Trophoblast cell (in vitro differentiated cells and primary cell): ENCODE measurements around the gene CPSF4.

Experiments used
- DNase-seq, 2 donors: peaks; one replicate each; pipeline ENCODE4 v3.0.0-alpha.2; 2016
- H2AFZ ChIP-seq: 2 replicates; pipeline ENCODE4 v1.6.1; 2013; ENCODE audit warnings: low read length, moderate library complexity, mild to moderate bottlenecking; ENCODE audit not compliant: insufficient read depth, poor library complexity
- H2AK5ac ChIP-seq: 2 replicates; pipeline ENCODE4 v1.6.1; 2013; ENCODE audit warnings: mild to moderate bottlenecking, low read length
- H2BK120ac ChIP-seq: 2 replicates; pipeline ENCODE4 v1.6.1; 2013; ENCODE audit warnings: low read length, mild to moderate bottlenecking, moderate library complexity; ENCODE audit not compliant: insufficient read depth, poor library complexity
- H2BK12ac ChIP-seq: 2 replicates; pipeline ENCODE4 v1.6.1; 2013; ENCODE audit warnings: mild to moderate bottlenecking, low read length, moderate library complexity
- H2BK5ac ChIP-seq: 2 replicates; pipeline ENCODE4 v1.6.1; 2013; ENCODE audit warnings: low read length, low read depth, moderate library complexity, mild to moderate bottlenecking; ENCODE audit not compliant: poor library complexity
- H3K14ac ChIP-seq: 2 replicates; pipeline ENCODE4 v1.6.1; 2013; ENCODE audit warnings: mild to moderate bottlenecking, low read length
- H3K18ac ChIP-seq: 2 replicates; pipeline ENCODE4 v1.6.1; 2013; ENCODE audit warnings: mild to moderate bottlenecking, low read length
- H3K23ac ChIP-seq: 2 replicates; pipeline ENCODE4 v1.6.1; 2013; ENCODE audit warnings: low read length
- H3K27ac ChIP-seq: 2 replicates; pipeline ENCODE4 v1.5.1; 2013; ENCODE audit warnings: low read depth, mild to moderate bottlenecking, inconsistent platforms, low read length, moderate library complexity
- H3K27me3 ChIP-seq: 2 replicates; pipeline ENCODE4 v1.6.1; 2013; ENCODE audit warnings: inconsistent platforms, mild to moderate bottlenecking, low read length, moderate library complexity; ENCODE audit not compliant: insufficient read depth
- H3K36me3 ChIP-seq, 2 experiments: 1 replicate in 1 of 2; 2 replicates in 1 of 2; pipeline ENCODE4 v1.6.1; 2013; ENCODE audit warnings: low read length in 2 of 2, mild to moderate bottlenecking in 2 of 2, moderate library complexity in 1 of 2; ENCODE audit not compliant: insufficient read depth in 2 of 2, control insufficient read depth in 1 of 2
- H3K4ac ChIP-seq: 2 replicates; pipeline ENCODE4 v1.6.1; 2013; ENCODE audit warnings: low read depth, mild to moderate bottlenecking, low read length, moderate library complexity
- H3K4me1 ChIP-seq, 2 experiments: 1 replicate in 1 of 2; 2 replicates in 1 of 2; pipeline ENCODE4 v1.6.1; 2013; ENCODE audit warnings: low read length in 2 of 2, mild to moderate bottlenecking in 2 of 2, moderate library complexity in 1 of 2; ENCODE audit not compliant: insufficient read depth in 2 of 2, control insufficient read depth in 1 of 2
- H3K4me2 ChIP-seq: 2 replicates; pipeline ENCODE4 v1.6.1; 2013; ENCODE audit warnings: inconsistent platforms, mild to moderate bottlenecking, low read length, moderate library complexity
- H3K4me3 ChIP-seq: 2 replicates; pipeline ENCODE4 v1.5.1; 2013; ENCODE audit warnings: mild to moderate bottlenecking, low read depth, low read length, inconsistent platforms
- H3K79me1 ChIP-seq: one replicate; pipeline ENCODE4 v1.6.1; 2013; ENCODE audit warnings: low read length
- H3K79me2 ChIP-seq: 2 replicates; pipeline ENCODE4 v1.6.1; 2013; ENCODE audit warnings: low read length, mild to moderate bottlenecking; ENCODE audit not compliant: control insufficient read depth, insufficient read depth, poor library complexity
- H3K9ac ChIP-seq: 2 replicates; pipeline ENCODE4 v1.6.1; 2013; ENCODE audit warnings: mild to moderate bottlenecking, low read length
- H3K9me3 ChIP-seq: 2 replicates; pipeline ENCODE4 v1.6.1; 2013; ENCODE audit warnings: low read depth, mild to moderate bottlenecking, control low read depth, inconsistent platforms, low read length; ENCODE audit not compliant: insufficient read depth
- H4K12ac ChIP-seq: 2 replicates; pipeline ENCODE4 v1.6.1; 2013; ENCODE audit warnings: low read depth, mild to moderate bottlenecking, low read length, moderate library complexity
- H4K8ac ChIP-seq: 2 replicates; pipeline ENCODE4 v1.6.1; 2013; ENCODE audit warnings: low read depth, mild to moderate bottlenecking, low read length, moderate library complexity
- H4K91ac ChIP-seq: one replicate; pipeline ENCODE4 v1.6.1; 2013; ENCODE audit warnings: low read depth, mild to moderate bottlenecking, low read length, moderate library complexity
- WGBS: extraction: QIAGEN DNeasy Blood & Tissue Kit; methylation state at CpG from one replicate; pipeline ENCODE4 v1.1.7; 2013; ENCODE audit warnings: missing lambda C conversion rate; ENCODE audit not compliant: insufficient read length, insufficient coverage; ENCODE audit errors: extremely low coverage; 5-methylcytosine and 5-hydroxymethylcytosine counted together

Gene CPSF4

DNA sequence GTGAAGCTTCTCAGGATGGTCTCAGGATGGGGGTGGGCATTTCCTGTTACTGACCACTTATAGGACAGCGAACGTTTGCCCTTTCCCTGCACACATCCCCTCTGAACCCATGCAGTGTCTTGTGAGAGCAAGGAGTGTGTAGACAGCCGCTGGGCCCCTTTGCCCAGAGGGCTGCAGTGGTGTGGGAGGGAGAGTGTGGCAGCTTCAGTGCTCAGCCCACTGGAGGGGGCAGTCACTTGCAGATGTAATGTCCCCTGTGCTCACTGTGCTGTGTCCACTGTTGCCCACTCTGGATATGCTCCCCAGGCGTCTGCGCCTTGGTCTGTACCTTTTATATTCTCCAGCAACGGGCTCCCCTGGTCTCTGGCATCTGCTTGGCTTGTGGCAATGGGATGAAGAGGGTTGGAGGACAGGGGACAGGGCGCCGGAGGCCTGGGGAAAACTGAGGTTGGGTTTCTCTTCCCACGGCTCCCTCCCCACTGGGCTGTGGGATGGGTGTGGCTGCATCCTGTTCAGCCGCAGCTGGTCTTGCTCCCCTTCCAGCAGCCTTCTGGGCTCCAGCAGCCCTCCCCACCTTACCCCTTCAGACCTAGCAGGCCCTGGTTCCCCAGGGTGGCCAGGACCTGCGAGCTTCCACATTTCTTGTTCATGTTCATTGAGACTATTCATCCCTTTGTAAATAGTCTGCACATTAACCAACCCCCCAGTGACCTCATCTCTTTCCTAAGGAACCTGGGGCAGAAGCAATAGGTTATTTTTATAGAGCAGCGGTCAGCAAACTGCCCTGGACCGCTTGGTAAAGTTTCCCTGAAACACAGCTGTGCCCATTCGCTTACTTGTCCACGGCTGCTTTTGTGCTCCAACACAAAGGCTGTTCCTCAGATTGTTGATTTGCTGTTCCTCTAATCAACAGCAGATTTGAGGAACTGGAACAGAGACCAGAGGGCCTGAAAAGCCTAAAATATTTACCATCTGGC, 40.0 kb downstream of the CPSF4 start:
- no peak overlapping the region for H3K4me2 ChIP-seq
- H3K27ac ChIP-seq: no peak overlapping the region
- no peak overlapping the region for H3K23ac ChIP-seq
- no peak overlapping the region for H3K9ac ChIP-seq
- no peak overlapping the region for H2AK5ac ChIP-seq
- H2BK120ac ChIP-seq: no peak overlapping the region
- DNase-seq: no peak
- H3K4me1 ChIP-seq: peaks cover 0 to 2% of the 10 kb centered on the region in 2 experiments
- no peak overlapping the region for H4K8ac ChIP-seq
- peaks cover 3% of the 10 kb centered on the region for H3K79me2 ChIP-seq
- no peak overlapping the region for H2BK5ac ChIP-seq
- no peaks in the 10 kb centered on the region for H3K79me1 ChIP-seq
- H3K4ac ChIP-seq: no peak overlapping the region
- no peak overlapping the region for H2BK12ac ChIP-seq
- no peak overlapping the region for H3K4me3 ChIP-seq
- peaks cover 16 to 38% of the 10 kb centered on the region in 2 experiments for H3K36me3 ChIP-seq
- no peak overlapping the region for H4K12ac ChIP-seq
- no peak overlapping the region for H2AFZ ChIP-seq
- H3K27me3 ChIP-seq: no peaks in the 10 kb centered on the region
- H4K91ac ChIP-seq: no peak overlapping the region
- no CpG with 5 or more reads among the region's 15 CpGs for WGBS
- no peaks in the 10 kb centered on the region for H3K9me3 ChIP-seq
- H3K18ac ChIP-seq: no peak overlapping the region
- H3K14ac ChIP-seq: no peak overlapping the region

DNA sequence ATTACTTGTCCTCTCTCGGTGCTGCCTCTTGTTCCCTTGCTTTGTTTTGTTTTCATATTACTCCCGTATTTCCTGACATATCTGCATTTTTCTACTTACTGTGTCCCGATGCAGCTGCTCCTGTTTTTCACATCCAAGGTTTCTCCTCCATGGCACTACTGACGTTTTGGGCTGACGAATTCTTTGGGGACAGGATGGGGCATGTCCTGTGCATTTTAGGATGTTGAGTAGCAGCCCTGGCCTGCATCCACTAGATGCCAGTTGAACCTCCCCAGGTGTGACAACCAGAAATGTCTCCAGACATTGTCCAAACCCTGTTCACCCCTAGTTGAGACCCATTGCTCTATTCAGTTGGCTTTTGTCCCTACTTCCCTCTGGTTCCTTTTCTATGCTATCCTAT, 46.4 kb downstream of the CPSF4 start:
- H3K4me1 ChIP-seq: no peaks in the 10 kb centered on the region
- no peak overlapping the region for H4K91ac ChIP-seq
- no peaks in the 10 kb centered on the region for H3K79me2 ChIP-seq
- no CpG with 5 or more reads among the region's 5 CpGs for WGBS
- no peak overlapping the region for H3K23ac ChIP-seq
- no peak overlapping the region for H2AFZ ChIP-seq
- no peak overlapping the region for H3K4me3 ChIP-seq
- H2AK5ac ChIP-seq: no peak overlapping the region
- H3K27ac ChIP-seq: no peak overlapping the region
- H2BK12ac ChIP-seq: no peak overlapping the region
- peaks cover 6 to 23% of the 10 kb centered on the region in 2 experiments for H3K36me3 ChIP-seq
- no peak overlapping the region for H3K4ac ChIP-seq
- H3K18ac ChIP-seq: no peak overlapping the region
- no peak overlapping the region for H3K14ac ChIP-seq
- no peaks in the 10 kb centered on the region for H3K79me1 ChIP-seq
- no peak overlapping the region for H3K4me2 ChIP-seq
- no peak overlapping the region for H2BK120ac ChIP-seq
- H3K9me3 ChIP-seq: no peaks in the 10 kb centered on the region
- no peaks in the 10 kb centered on the region for H3K27me3 ChIP-seq
- H2BK5ac ChIP-seq: no peak overlapping the region
- DNase-seq: no peak
- H4K12ac ChIP-seq: no peak overlapping the region
- H4K8ac ChIP-seq: no peak overlapping the region
- H3K9ac ChIP-seq: peak overlapping the region; percentile 57

DNA sequence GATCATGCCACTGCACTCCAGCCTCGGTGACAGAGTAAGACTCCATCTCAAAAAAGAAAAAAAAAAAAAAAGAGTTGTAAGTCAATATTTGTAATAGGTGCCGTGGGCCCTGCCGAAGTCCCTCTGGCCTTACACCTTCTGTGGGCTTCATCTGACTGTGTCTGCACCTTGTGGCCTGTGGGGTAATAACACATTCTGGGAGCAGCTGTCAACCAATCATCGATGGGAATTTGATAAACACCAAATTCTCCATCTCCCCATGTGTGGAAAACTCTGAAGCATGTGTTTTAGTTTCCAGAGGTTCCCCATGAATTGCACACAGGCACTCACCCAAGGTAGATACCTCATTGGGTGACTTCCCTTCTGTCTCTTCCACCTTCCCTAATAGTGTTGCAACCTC, 50.5 kb downstream of the CPSF4 start:
- no peak overlapping the region for H4K12ac ChIP-seq
- H3K4me1 ChIP-seq: no peaks in the 10 kb centered on the region
- no peaks in the 10 kb centered on the region for H3K79me1 ChIP-seq
- H4K91ac ChIP-seq: no peak overlapping the region
- H2BK120ac ChIP-seq: no peak overlapping the region
- no peak overlapping the region for H2AFZ ChIP-seq
- no peak overlapping the region for H2AK5ac ChIP-seq
- peaks cover 5% of the 10 kb centered on the region for H3K9me3 ChIP-seq
- H2BK5ac ChIP-seq: no peak overlapping the region
- no peak overlapping the region for H3K18ac ChIP-seq
- H3K27ac ChIP-seq: no peak overlapping the region
- H3K14ac ChIP-seq: no peak overlapping the region
- DNase-seq: no peak
- H4K8ac ChIP-seq: no peak overlapping the region
- H3K36me3 ChIP-seq: peaks cover 19 to 22% of the 10 kb centered on the region in 2 experiments
- H3K4me3 ChIP-seq: no peak overlapping the region
- H3K9ac ChIP-seq: no peak overlapping the region
- H3K4ac ChIP-seq: no peak overlapping the region
- H2BK12ac ChIP-seq: no peak overlapping the region
- no CpG with 5 or more reads among the region's 4 CpGs for WGBS
- no peaks in the 10 kb centered on the region for H3K79me2 ChIP-seq
- H3K23ac ChIP-seq: no peak overlapping the region
- no peak overlapping the region for H3K4me2 ChIP-seq
- no peaks in the 10 kb centered on the region for H3K27me3 ChIP-seq

DNA sequence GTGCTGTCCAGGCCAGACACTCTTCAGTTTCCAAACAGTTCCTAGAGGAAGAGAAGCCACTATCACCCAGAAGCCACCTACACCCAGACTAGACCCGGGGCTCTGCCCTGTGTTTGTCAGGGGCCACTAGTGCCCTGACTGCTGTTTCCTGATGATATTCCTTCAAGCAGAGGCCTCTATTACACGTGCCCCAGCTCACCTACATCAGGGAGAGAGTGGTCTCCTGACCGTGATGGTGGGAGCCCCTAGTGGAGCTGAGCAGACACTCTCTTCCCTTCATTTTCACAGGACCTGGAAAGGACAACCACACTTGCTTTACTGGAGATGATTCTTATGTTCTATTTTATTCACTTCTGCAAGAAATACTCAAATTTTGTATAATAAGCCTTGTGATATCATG, 52.1 kb downstream of the CPSF4 start:
- no peak overlapping the region for H3K9ac ChIP-seq
- H3K4ac ChIP-seq: no peak overlapping the region
- H2AK5ac ChIP-seq: no peak overlapping the region
- H4K91ac ChIP-seq: no peak overlapping the region
- no peak for DNase-seq
- no peak overlapping the region for H3K14ac ChIP-seq
- no peaks in the 10 kb centered on the region for H3K27me3 ChIP-seq
- H3K79me1 ChIP-seq: no peaks in the 10 kb centered on the region
- H2AFZ ChIP-seq: no peak overlapping the region
- H2BK5ac ChIP-seq: no peak overlapping the region
- no peak overlapping the region for H3K23ac ChIP-seq
- no peak overlapping the region for H2BK12ac ChIP-seq
- H3K79me2 ChIP-seq: no peaks in the 10 kb centered on the region
- H3K4me2 ChIP-seq: no peak overlapping the region
- peaks cover 7% of the 10 kb centered on the region for H3K9me3 ChIP-seq
- H3K18ac ChIP-seq: no peak overlapping the region
- WGBS: no CpG with 5 or more reads among the region's 3 CpGs
- no peak overlapping the region for H2BK120ac ChIP-seq
- no peak overlapping the region for H4K12ac ChIP-seq
- no peak overlapping the region for H4K8ac ChIP-seq
- H3K36me3 ChIP-seq: peaks cover 23 to 30% of the 10 kb centered on the region in 2 experiments
- no peaks in the 10 kb centered on the region for H3K4me1 ChIP-seq
- H3K4me3 ChIP-seq: no peak overlapping the region
- no peak overlapping the region for H3K27ac ChIP-seq
